ENCODE measurements around the gene ENPP1. TPM values are rescaled to one million over a fixed set of nuclear protein-coding genes. Genes with fewer than 3 reads are reported as not detected.
"Not testable (repeated sequence)": the region's sequence is repeated elsewhere in the genome, so short reads cannot be mapped to it uniquely, and the experiment has no call there.

Gene ENPP1
- total and polyA plus RNA-seq, 11 donors, result 0.60 to 4.2 (median 1.6) TPM

DNA sequence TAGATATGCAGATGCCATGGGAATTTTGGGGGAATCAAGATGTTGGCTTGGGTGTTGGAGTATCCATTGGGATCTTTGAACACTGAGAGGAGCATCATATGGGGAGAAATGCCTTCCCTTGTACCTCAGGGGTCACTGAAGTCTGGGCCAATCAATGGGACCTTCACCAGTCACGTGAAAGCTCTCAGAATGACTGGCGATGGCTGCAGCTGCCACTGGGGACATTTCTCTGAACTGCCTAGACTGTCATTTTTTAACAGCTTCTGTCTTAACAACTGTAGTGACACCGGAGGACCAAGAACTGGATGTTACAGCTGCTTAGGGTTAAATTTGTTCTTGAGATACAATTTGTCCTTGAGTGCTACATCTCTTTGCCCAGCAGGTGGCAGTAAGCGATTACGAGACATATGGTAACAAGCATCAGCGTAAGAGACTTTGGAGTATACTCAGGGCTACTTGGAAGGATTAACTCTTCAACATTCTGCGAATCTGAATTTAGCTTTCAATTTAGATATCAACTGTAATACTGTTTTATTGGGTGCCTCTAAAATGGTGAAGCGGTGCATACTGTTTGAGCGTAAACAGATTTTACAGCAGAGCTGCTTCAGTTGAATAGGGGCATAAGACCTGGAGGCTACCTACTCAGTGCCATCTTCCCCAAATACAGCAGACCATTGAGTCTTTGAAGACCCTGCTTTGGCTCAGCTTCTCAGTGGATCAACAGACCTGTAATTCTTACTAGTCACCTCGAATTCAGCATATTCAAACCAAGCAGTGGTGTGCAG lies 107.3 kb downstream of the ENPP1 start:
- Histone ChIP-seq H3K4me3 (no peak overlapping the region), H3K9me3 (no peaks in the 10 kb centered on the region), H3K4me1 (peaks cover 0 to 5% (median 0%) of the 10 kb centered on the region in 12 donors), H3K27ac (no peak overlapping the region), H3K36me3 (no peaks in the 10 kb centered on the region), H3K27me3 (peaks cover 0 to 16% (median 0%) of the 10 kb centered on the region in 9 donors)
- ATAC-seq (peak in 2 of 4 donors; percentile 59 to 84), DNase-seq (peak in 4 of 5 donors; percentile 45 to 64 (median 46))
- intact Hi-C loops (cut with DNase I), result loop anchor here (5.0 to 10.0 kb wide), 8 partner anchors 128 to 1030 kb away; no protein-coding TSS in a partner anchor
- WGBS, 4 donors, result 26 to 33% (median 28%) methylated on average over 10 of the region's 10 CpGs
- TF ChIP-seq POLR2A (IDR thresholded peaks at IDR 0.05), result no peak
- TF ChIP-seq, protein P1, sequence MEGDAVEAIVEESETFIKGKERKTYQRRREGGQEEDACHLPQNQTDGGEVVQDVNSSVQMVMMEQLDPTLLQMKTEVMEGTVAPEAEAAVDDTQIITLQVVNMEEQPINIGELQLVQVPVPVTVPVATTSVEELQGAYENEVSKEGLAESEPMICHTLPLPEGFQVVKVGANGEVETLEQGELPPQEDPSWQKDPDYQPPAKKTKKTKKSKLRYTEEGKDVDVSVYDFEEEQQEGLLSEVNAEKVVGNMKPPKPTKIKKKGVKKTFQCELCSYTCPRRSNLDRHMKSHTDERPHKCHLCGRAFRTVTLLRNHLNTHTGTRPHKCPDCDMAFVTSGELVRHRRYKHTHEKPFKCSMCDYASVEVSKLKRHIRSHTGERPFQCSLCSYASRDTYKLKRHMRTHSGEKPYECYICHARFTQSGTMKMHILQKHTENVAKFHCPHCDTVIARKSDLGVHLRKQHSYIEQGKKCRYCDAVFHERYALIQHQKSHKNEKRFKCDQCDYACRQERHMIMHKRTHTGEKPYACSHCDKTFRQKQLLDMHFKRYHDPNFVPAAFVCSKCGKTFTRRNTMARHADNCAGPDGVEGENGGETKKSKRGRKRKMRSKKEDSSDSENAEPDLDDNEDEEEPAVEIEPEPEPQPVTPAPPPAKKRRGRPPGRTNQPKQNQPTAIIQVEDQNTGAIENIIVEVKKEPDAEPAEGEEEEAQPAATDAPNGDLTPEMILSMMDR (IDR thresholded peaks at IDR 0.05), result peak; percentile 69 to 92 (median 82)

DNA sequence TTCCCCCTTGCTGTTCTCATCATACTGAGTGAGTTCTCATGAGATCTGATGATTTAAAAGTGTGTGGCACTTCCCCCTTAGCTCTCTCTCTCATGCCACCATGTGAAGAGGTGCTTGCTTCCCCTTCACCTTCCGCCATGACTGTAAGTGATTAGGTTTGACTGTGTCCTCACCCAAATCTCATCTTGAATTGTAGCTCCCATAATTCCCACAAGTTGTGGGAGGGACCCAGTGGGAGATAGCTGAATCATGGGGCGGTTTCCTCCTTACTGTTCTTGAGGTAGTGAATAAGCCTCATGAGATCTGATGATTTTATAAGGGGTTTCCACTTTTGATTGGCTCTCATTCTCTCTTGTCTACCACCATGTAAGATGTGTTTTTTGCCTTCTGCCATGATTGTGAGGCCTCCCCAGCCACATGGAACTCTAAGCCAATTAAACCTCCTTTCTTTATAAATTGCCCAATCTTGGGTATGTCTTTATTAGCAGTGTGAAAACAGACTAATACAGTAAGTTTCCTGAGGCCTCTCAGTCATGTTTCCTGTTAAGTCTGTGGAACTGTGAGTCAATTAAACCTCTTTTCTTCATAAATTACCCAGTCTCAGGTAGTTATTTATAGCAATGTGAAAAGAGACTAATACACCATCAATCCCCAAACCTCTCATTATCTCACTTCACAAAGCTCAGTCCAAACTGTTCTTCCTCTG lies 108.4 kb downstream of the ENPP1 start:
- WGBS, 4 donors, result 94 to 100% (median 96%) methylated on average over 2 of the region's 2 CpGs
- H3K9me3 ChIP-seq, H3K4me3 ChIP-seq, DNase-seq, H3K36me3 ChIP-seq, H3K27ac ChIP-seq, ATAC-seq, H3K4me1 ChIP-seq: not testable (repeated sequence)
- intact Hi-C loops (cut with DNase I), result loop anchor here in 5 of 10 donors (5.0 to 10.0 kb wide), 4 partner anchors 221 to 1031 kb away; no protein-coding TSS in a partner anchor
- H3K27me3 ChIP-seq, result peaks cover 0 to 16% (median 0%) of the 10 kb centered on the region in 9 donors

DNA sequence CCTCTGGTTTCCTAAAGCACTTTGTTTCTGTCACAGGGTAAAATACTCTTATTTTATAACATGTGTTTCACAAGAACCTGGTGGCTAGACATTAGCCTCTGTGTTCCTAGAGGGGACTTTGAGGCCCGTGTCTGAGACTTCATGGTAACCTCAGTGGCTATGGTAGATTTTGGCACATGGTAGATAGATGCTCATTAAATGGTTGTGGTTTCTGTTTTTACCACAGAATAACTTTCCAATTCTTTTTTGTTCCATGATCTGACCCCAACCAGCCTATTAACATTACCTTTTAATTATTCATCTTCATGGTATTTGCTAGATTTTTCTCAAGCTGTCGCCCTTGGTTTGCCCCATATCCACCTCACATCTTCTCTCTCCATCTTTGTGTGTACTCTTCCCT lies 109.0 kb downstream of the ENPP1 start:
- Histone ChIP-seq H3K9me3 (peaks cover 0 to 7% (median 0%) of the 10 kb centered on the region in 12 donors), H3K4me3 (no peak overlapping the region), H3K36me3 (no peaks in the 10 kb centered on the region), H3K27me3 (peaks cover 0 to 16% (median 0%) of the 10 kb centered on the region in 9 donors), H3K4me1 (peaks cover 0 to 5% (median 0%) of the 10 kb centered on the region in 12 donors), H3K27ac (no peak overlapping the region)
- intact Hi-C loops (cut with DNase I), result loop anchor here in 5 of 10 donors (5.0 to 10.0 kb wide), 4 partner anchors 222 to 1032 kb away; no protein-coding TSS in a partner anchor
- TF ChIP-seq POLR2A (IDR thresholded peaks at IDR 0.05), result no peak
- TF ChIP-seq, protein P1 (IDR thresholded peaks at IDR 0.05), result no peak
- DNase-seq, result no peak
- WGBS, 4 donors, result 89 to 97% (median 93%) methylated on average over 2 of the region's 2 CpGs
- no peak for ATAC-seq

DNA sequence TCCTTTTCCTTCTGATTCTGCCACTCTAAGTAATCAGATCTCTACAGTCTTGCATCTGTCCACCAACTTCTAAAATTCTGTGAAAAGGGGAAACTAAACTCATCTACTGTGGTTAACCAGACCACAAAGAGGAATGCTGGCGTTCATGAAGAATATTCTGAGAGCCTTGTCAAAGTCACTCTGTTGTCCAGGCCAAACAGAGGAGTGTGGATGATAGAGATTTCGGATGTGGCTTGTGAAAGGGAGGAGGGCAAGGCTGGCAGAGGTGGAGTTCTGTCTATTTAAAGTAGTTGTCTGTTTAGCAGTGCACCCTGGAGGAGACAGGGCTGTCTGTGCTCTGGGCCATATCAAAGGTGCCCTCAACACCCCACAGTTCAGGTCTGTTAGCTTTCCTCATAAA lies 109.5 kb downstream of the ENPP1 start:
- ATAC-seq (peak in 2 of 4 donors; percentile 39 to 49), DNase-seq (no peak)
- intact Hi-C loops (cut with DNase I), result loop anchor here in 5 of 10 donors (5.0 to 10.0 kb wide), 4 partner anchors 223 to 1033 kb away; no protein-coding TSS in a partner anchor
- Histone ChIP-seq H3K4me1 (peaks cover 0 to 5% (median 0%) of the 10 kb centered on the region in 12 donors), H3K27me3 (peaks cover 0 to 16% (median 0%) of the 10 kb centered on the region in 9 donors), H3K4me3 (no peak overlapping the region), H3K27ac (no peak overlapping the region), H3K9me3 (peaks cover 0 to 11% (median 0%) of the 10 kb centered on the region in 12 donors), H3K36me3 (no peaks in the 10 kb centered on the region)
- TF ChIP-seq POLR2A (IDR thresholded peaks at IDR 0.05), result no peak
- TF ChIP-seq, protein P1 (IDR thresholded peaks at IDR 0.05), result no peak
- WGBS, 4 donors, result 36 to 52% (median 47%) methylated on average over 2 of the region's 2 CpGs

Data from heart left ventricle (tissue), 16 donors.